GM23338 (cell line): Measurements from ENCODE around the gene LRRC63. TPM values are rescaled to one million over a fixed set of nuclear protein-coding genes. Genes with fewer than 3 reads are reported as not detected.

ENCODE experiments used
- ATAC-seq: fragments of 200-7000 bp; cut with Tn5 transposase; 3 replicates; pipeline ENCODE4 v1.9.1; 2020
- DNase-seq: peaks from one replicate; pipeline ENCODE4 v3.0.0-alpha.2; 2015; ENCODE audit warnings: low spot score
- H2AFZ ChIP-seq: fragments of 200-600 bp; sonication (generic); 2 replicates; pipeline ENCODE4 v1.8.0; 2016; ENCODE audit warnings: antibody characterized with exemption, mild to moderate bottlenecking, moderate library complexity
- H3F3A ChIP-seq: fragments of 200-600 bp; sonication (generic); replicated peaks from 2 replicates; pipeline ENCODE4 v1.8.0; 2017; ENCODE audit warnings: antibody characterized with exemption, mixed run types, low read depth
- H3K27ac ChIP-seq: fragments of 200-600 bp; sonication (generic); 2 replicates; pipeline ENCODE4 v1.6.1; 2016; ENCODE audit warnings: low read depth
- H3K27me3 ChIP-seq: fragments of 200-600 bp; sonication (generic); 2 replicates; pipeline ENCODE4 v1.8.0; 2016; ENCODE audit warnings: mild to moderate bottlenecking, mixed run types, moderate library complexity; ENCODE audit not compliant: insufficient read depth
- H3K36me3 ChIP-seq: fragments of 200-600 bp; sonication (generic); 2 replicates; pipeline ENCODE4 v1.8.0; 2016; ENCODE audit warnings: mild to moderate bottlenecking; ENCODE audit not compliant: insufficient read depth
- H3K4me1 ChIP-seq: fragments of 200-600 bp; sonication (generic); 2 replicates; pipeline ENCODE4 v1.8.0; 2016; ENCODE audit warnings: mild to moderate bottlenecking, moderate library complexity; ENCODE audit not compliant: insufficient read depth
- H3K4me2 ChIP-seq: fragments of 200-600 bp; sonication (generic); 2 replicates; pipeline ENCODE4 v1.7.1; 2017; ENCODE audit warnings: mixed run types
- H3K4me3 ChIP-seq: fragments of 200-600 bp; sonication (generic); 2 replicates; pipeline ENCODE4 v1.6.1; 2016; ENCODE audit warnings: mixed run types
- H3K79me2 ChIP-seq: fragments of 200-600 bp; sonication (generic); replicated peaks from 2 replicates; pipeline ENCODE4 v1.8.0; 2017; ENCODE audit warnings: mild to moderate bottlenecking; ENCODE audit not compliant: insufficient read depth
- H3K9me2 ChIP-seq: fragments of 200-600 bp; sonication (generic); 2 replicates; pipeline ENCODE4 v1.8.0; 2017; ENCODE audit not compliant: insufficient read depth
- H4K20me1 ChIP-seq: fragments of 200-600 bp; sonication (generic); replicated peaks from 2 replicates; pipeline ENCODE4 v1.8.0; 2017; ENCODE audit warnings: mild to moderate bottlenecking; ENCODE audit not compliant: insufficient read depth
- H3K27ac Mint-ChIP-seq: 2 replicates; pipeline ENCODE4 v1.8.0; 2020; ENCODE audit warnings: inconsistent platforms, mild to moderate bottlenecking, moderate library complexity, mixed read lengths
- H3K27me3 Mint-ChIP-seq: 3 replicates; pipeline ENCODE4 v1.8.0; 2022; ENCODE audit warnings: low read depth, mild to moderate bottlenecking, moderate library complexity, mixed read lengths, inconsistent platforms; ENCODE audit not compliant: insufficient read depth, poor library complexity
- H3K36me3 Mint-ChIP-seq: 3 replicates; pipeline ENCODE4 v1.8.0; 2021; ENCODE audit warnings: low read depth, mild to moderate bottlenecking, inconsistent platforms, moderate library complexity, mixed read lengths
- H3K4me1 Mint-ChIP-seq: 3 replicates; pipeline ENCODE4 v1.8.0; 2020; ENCODE audit warnings: mild to moderate bottlenecking, inconsistent platforms, mixed read lengths
- H3K4me3 Mint-ChIP-seq: 3 replicates; pipeline ENCODE4 v1.8.0; 2021; ENCODE audit warnings: moderate library complexity, mild to moderate bottlenecking, inconsistent platforms, mixed read lengths
- H3K9me3 Mint-ChIP-seq: 3 replicates; pipeline ENCODE4 v1.8.0; 2020; ENCODE audit warnings: moderate library complexity, mild to moderate bottlenecking, inconsistent platforms, mixed read lengths
- ETS1 ChIP-seq: IDR thresholded peaks from 2 replicates; pipeline ENCODE4 v1.6.1; 2016; ENCODE audit warnings: antibody characterized with exemption
- EZH2 ChIP-seq: fragments of 200-600 bp; sonication (generic); IDR thresholded peaks from one replicate; pipeline ENCODE4 v1.8.0; 2017; ENCODE audit warnings: antibody characterized with exemption, mild to moderate bottlenecking, low read depth; ENCODE audit not compliant: unreplicated experiment
- EZH2phosphoT487 ChIP-seq: fragments of 200-600 bp; sonication (generic); IDR thresholded peaks from one replicate; pipeline ENCODE4 v1.8.1; 2018; ENCODE audit warnings: antibody characterized with exemption; ENCODE audit not compliant: unreplicated experiment
- JUNB ChIP-seq: IDR thresholded peaks from one replicate; pipeline ENCODE4 v1.6.1; 2016; ENCODE audit warnings: antibody characterized with exemption; ENCODE audit not compliant: unreplicated experiment
- NANOG ChIP-seq: IDR thresholded peaks from 2 replicates; pipeline ENCODE4 v1.6.1; 2016; ENCODE audit warnings: antibody characterized with exemption, borderline replicate concordance
- POLR2AphosphoS5 ChIP-seq: IDR thresholded peaks from 2 replicates; pipeline ENCODE4 v1.6.1; 2016; ENCODE audit warnings: antibody characterized with exemption, low read depth
- STAT1 ChIP-seq: IDR thresholded peaks from one replicate; pipeline ENCODE4 v1.6.1; 2016; ENCODE audit warnings: antibody characterized with exemption; ENCODE audit not compliant: unreplicated experiment
- ZNF114 ChIP-seq: fragments of 250-450 bp; sonication (Bioruptor Pico); IDR thresholded peaks from 2 replicates; pipeline ENCODE4 v1.5.0; 2020; ENCODE audit warnings: mild to moderate bottlenecking, moderate library complexity
- ZNF331 ChIP-seq: fragments of 250-450 bp; sonication (Bioruptor Pico); IDR thresholded peaks from 2 replicates; pipeline ENCODE4 v1.5.0; 2020; ENCODE audit warnings: low read depth, mild to moderate bottlenecking, moderate library complexity
- ZNF462 ChIP-seq: fragments of 250-450 bp; sonication (Bioruptor Pico); IDR thresholded peaks from 2 replicates; pipeline ENCODE4 v1.5.0; 2020; ENCODE audit warnings: mild to moderate bottlenecking, moderate library complexity
- polyA plus RNA-seq: library from polyadenylated mRNA; unstranded; fragments of >200 nt; fragmentation: Nextera tagmentation; extraction: Ambion mirVana; gene quantifications from 2 replicates; pipeline ENCODE4 v1.2.1, GENCODE V29; 2016
- total RNA-seq: library from RNA; depleted of rRNA; stranded (reverse); fragments of >200 nt; shearing (Covaris generic); gene quantifications from 2 replicates; pipeline ENCODE4 v1.2.3, GENCODE V29; 2014

LRRC63 gene
- total and polyA plus RNA-seq, 2 experiments from 2014 or later, result not detected

GRCh38 chr13:46202966-46203365 lies 8.8 kb upstream of the LRRC63 start:
- H2AFZ ChIP-seq, result no peak overlapping the region
- ATAC-seq, result no peak

More at GRCh38 chr13:46202966-46203365, 8.8 kb upstream of the LRRC63 start:
- Mint-ChIP-seq H3K4me3 (no peak overlapping the region), H3K9me3 (no peaks in the 10 kb centered on the region), H3K4me1 (peaks cover 7% of the 10 kb centered on the region; the same call in 2 of the 3 replicates), H3K27ac (no peak overlapping the region), H3K36me3 (no peaks in the 10 kb centered on the region), H3K27me3 (peaks cover 2% of the 10 kb centered on the region)
- H3K4me3 ChIP-seq, result no peak overlapping the region
- no peak overlapping the region for H3K27ac ChIP-seq
- no peaks in the 10 kb centered on the region for H3K4me1 ChIP-seq
- no peak for DNase-seq
- no peaks in the 10 kb centered on the region for H3F3A ChIP-seq
- no peaks in the 10 kb centered on the region for H3K27me3 ChIP-seq
- no peaks in the 10 kb centered on the region for H3K79me2 ChIP-seq
- 0 out of 2 replicates have a peak, but pooled peaks cover 5% of the 10 kb centered on the region for H3K9me2 ChIP-seq
- H3K4me2 ChIP-seq, result no peak overlapping the region
- no peaks in the 10 kb centered on the region for H3K36me3 ChIP-seq
- H4K20me1 ChIP-seq, result 0 out of 2 replicates have a peak, but pooled peaks cover 3% of the 10 kb centered on the region
- TF ChIP-seq ZNF331 (CRISPR knock-in tag), result no peak
- TF ChIP-seq ETS1, result no peak
- no peak for TF ChIP-seq JUNB
- TF ChIP-seq EZH2, result no peak
- no peak for TF ChIP-seq EZH2phosphoT487
- TF ChIP-seq NANOG, result no peak
- TF ChIP-seq ZNF114, result no peak
- TF ChIP-seq STAT1, result no peak
- TF ChIP-seq ZNF462 (CRISPR knock-in tag), result no peak
- no peak for TF ChIP-seq POLR2AphosphoS5
